NCI-H1436 treated with DMSO at 0.1 percent for 48 hours (cell line): ENCODE results near the gene CHRM4.
A peak's percentile ranks its signal among the peaks of the same experiment; 100 is the strongest.

Experiments
- DNase-seq: peaks from one replicate; lab custom pipeline; 2025; lab: John Stamatoyannopoulos, UW

CHRM4 gene

DNA sequence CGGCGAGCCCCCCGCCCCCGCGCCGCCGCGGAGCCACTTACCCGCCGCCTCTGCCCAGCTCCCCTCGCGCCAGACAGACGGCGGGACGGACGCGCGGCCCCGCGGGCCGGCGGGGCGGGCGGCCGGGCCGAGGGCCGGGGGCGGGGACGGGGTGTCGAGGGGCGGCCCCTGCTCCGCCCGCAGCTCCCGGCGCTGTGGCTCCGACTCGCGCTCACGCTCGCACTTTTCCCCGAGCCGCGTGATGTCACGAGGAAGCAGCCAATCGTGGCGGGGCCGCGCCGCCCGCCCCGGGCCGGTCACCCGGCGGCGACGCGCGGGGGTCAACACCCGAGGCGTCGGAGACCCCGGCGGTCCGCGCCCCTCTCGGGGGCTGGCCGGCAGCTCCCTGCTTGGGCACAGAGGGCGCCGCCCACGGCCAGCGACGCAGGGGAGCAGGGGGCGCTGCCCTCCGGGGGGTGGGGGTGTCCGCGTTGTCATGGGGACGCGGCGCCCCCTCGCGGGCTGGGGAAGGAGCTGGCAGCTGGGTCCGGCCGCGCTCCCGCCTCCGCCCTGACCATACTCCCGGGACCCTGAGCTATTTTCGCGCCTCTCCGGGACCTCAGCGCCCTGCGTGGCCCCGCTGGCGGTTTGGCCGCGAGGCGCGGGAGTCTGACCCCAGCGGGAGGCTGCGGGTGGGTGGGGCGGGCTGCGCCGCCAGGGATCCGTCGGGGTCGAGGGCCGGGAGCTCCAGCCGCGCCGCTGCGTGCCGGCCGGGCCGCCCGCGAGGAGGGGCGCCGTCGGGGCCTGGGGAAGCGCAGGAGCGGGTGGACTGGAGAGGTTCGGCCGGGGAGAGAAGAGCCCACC lies at the start of gene CHRM4:
TSS of gene CHRM4 (minus strand) at position 199 of the 843 bp plus-strand sequence. CDS start 5,219 bp downstream, outside the sequence.
- peak; percentile 27 for DNase-seq

- no peak for DNase-seq
Observed at GRCh38 chr11:46438211-46438610, 46.6 kb upstream of the CHRM4 start.

DNA sequence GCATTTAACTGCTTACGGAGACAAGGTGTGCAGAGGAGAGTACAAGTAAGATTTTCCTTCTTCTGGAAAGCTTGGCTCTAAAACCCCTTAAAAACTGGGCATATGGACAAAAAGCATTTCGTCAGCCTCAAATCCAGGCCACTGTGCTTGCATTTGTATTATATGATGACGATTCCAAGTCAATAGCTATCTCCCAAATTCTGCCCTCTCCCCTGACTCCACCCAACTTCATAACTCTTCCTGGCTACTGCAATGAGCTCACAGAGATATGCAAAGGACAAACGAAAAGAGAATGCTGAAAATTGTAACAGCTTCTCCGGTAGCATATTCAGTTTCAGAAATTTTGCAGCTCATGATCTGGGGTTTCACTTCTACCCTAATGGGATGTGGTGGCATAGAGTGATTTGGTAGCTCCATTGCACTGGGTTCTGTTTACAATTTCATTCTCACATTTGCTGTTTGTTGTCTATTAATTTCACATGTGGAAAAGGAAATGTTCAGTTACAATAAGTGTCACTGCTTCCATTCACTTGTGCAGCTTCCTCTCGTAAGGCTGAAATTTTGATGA lies 45.6 kb upstream of the CHRM4 start:
- no peak for DNase-seq

- no peak for DNase-seq
Observed at GRCh38 chr11:46436113-46436512, 44.5 kb upstream of the CHRM4 start.

- no peak for DNase-seq
Observed at GRCh38 chr11:46435679-46436078, 44.1 kb upstream of the CHRM4 start.

DNA sequence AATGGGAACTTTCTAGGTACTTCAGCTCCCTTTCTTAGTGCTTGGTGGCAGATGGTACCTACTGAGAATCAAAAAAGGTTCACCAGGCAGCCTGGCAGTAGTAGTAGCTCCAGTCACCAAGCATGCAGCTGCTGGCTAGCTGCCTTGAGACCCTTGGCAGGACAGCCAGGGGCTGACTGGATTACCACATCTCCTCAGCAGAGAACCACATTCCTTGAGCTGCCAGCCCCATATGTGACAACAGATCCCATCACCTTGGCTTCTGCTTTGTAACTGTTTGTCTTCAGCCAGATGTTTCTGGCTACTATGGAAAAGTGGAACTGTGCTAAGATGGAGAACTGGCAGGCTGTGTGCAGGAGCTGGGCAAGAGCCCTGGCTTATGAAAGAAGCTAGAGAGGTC lies 39.6 kb upstream of the CHRM4 start:
- no peak for DNase-seq

DNA sequence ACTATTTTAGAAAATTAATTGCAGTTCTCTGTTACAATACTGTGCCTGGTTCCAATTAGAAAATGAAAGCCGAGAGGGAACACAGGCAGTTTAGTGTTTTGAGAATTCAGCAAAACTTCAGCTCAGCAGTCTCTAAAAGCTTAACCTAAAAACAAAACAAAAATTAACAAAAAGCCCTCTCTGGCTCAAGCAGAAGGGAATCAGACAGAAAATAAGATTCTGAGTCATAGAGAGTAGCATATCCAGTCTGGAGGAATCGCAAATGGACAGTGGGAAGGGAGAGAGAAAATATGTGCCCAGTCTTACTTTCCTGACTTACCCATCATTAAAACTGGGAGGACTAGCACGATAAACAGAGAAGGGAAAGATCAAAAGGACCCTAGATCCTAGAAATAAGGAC lies 38.1 kb upstream of the CHRM4 start:
- no peak for DNase-seq

DNA sequence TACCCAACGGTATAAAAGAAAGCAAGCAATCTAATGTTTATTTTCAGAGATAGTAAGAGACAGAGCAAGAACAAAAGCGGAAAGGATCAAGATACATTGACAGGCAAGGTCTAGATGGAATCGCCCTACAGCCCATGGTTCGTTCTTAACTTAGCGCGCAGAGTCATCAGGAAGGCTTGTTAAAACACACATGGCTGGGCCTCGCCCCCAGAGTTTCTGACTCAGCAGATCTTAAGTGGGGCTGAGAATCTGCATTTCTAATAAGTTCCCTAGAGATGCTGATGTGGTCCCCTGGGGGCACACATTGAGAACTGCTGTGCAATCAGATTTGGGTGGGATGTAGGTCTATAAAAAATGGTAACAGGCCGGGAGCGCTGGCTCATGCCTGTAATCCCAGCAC lies 35.8 kb upstream of the CHRM4 start:
- DNase-seq = no peak

- DNase-seq = no peak
Observed at GRCh38 chr11:46426233-46426991, 34.8 kb upstream of the CHRM4 start.

- no peak for DNase-seq
Observed at GRCh38 chr11:46422588-46422987, 31.0 kb upstream of the CHRM4 start.

DNA sequence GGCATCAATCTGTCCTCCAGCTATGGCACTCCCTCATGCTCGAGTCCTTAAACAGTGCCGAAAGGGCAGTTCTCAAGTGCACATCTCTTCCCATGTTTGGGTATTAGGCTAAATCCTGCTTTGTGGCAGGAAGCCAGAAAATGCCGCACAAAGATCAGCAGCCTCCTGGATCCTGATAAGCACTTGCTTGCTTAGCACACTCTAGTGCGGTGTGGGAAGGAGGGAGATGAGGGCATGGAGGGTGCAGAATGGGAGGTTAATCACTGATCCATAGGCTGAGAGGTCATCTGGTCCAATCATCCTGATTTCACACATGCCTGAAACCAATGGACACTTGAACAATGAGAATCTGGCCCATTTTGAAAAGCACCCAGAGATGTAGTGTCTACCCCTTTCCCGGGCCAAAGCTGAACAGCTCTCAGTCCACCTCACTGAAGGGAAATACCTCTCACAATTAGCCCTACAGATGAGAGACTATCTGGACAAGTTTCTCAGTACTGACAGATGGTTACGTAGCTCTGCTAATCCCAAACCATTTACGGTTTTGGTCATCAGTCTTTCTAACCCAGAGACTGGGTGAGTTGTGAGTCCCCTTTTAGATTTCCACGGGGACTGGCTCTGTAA lies 29.8 kb upstream of the CHRM4 start:
- no peak for DNase-seq

DNA sequence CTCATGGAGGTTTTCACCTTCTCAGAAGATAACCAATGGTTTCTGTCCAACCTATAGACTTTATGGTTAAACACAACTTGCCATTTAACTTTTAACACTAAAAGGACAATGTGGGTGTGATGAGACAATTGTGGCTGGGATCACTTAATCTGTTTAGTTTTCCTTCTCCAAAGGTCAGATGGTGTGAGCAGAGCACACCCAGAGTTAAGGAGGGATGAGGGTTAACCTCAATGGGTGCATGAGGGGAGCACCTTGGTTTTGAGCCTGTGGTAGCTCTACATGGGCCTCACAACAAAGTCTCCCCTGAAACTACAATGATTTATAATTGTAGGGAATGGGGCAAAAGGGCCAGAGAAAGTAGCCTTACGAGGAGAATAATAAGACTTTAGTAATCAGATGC lies 28.9 kb upstream of the CHRM4 start:
- DNase-seq = no peak

DNA sequence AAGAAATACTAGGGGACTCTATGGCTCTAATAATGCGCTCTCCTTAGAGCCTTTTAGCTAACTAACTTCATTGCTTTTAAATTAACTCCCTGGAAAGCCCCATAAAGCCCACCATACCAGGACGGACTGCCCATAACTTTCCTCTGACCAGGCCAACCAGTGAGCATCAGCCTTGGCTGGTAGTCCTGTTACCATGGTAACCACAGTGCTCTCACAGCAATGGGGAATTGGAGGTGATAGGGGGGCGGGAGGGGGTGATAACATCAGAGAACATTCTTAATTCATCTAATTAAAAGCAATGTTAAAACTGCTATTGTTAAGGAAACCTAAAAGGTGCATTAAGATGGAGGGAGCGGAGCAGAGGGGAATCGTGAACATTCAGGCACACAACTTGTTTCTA lies 27.2 kb upstream of the CHRM4 start:
- DNase-seq = no peak

- no peak for DNase-seq
Observed at GRCh38 chr11:46417711-46418110, 26.1 kb upstream of the CHRM4 start.

GRCh38 chr11:46414879-46415278 lies 23.3 kb upstream of the CHRM4 start:
- DNase-seq = peak; percentile 34

GRCh38 chr11:46414466-46414796 lies 22.9 kb upstream of the CHRM4 start:
- peak; percentile 75 for DNase-seq

- DNase-seq = peak; percentile 75
Observed at GRCh38 chr11:46413760-46414465, 22.3 kb upstream of the CHRM4 start.

GRCh38 chr11:46410021-46410420 lies 18.4 kb upstream of the CHRM4 start:
- no peak for DNase-seq

DNA sequence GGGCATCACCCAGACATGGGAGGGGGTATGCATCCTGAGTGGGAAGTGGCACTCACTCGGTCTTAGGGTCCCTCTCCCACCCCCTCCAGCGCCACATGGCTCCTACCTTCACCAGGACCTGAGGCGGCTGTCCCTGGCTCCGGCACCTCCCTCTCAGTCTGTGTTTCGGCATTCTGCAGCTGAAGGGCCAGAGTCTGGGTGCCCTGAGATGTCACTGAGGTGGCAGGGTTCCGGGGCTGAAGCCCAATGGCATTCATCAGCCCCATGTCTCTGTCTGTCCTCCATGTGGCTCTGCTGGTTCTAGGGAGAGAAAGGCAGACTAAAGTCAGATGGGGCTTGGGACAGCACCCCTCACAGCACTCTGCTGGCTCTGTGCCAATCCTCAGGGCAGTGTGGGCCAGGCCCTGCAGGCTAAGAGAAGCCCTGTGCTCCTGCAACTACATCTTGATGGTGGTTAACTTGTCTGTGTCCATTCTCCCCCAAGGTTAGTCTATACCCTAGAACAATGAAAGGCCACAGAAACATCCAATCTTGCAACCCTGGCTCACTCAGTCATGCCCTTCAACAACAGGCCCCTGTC lies 16.9 kb upstream of the CHRM4 start:
- no peak for DNase-seq

GRCh38 chr11:46407635-46408034 lies 16.1 kb upstream of the CHRM4 start:
- DNase-seq = no peak

GRCh38 chr11:46404476-46405017 lies 13.0 kb upstream of the CHRM4 start:
- DNase-seq = no peak
